ENCODE results near the gene AKR1A1.
A peak's percentile ranks its signal among the peaks of the same experiment; 100 is the strongest.

The AKR1A1 gene

GRCh38 chr1:45557422-45557944 lies 6.9 kb downstream of the AKR1A1 start:
- no peak for TF ChIP-seq CTCF (IDR thresholded peaks at IDR 0.05; ENCODE audit: low read depth, low read length)
- peak overlapping the region; percentile 75 for H3K27ac ChIP-seq
- no peaks in the 10 kb centered on the region for H3K9me3 ChIP-seq (ENCODE audit: severe bottlenecking)
- H3K27me3 ChIP-seq (ENCODE audit: insufficient read depth, low read depth, severe bottlenecking), result no peaks in the 10 kb centered on the region
- H3K36me3 ChIP-seq, result peaks cover 81% of the 10 kb centered on the region
- H3K4me3 ChIP-seq (ENCODE audit: low read depth, low read length), result no peak overlapping the region
- DNase-seq, result peak; percentile 85

- Histone ChIP-seq H3K27me3 (ENCODE audit: insufficient read depth, low read depth, severe bottlenecking) (no peaks in the 10 kb centered on the region), H3K9me3 (ENCODE audit: severe bottlenecking) (no peaks in the 10 kb centered on the region), H3K36me3 (peaks cover 88% of the 10 kb centered on the region), H3K4me3 (ENCODE audit: low read depth, low read length) (no peak overlapping the region), H3K27ac (peak overlapping the region; percentile 53)
- DNase-seq, result no peak
- TF ChIP-seq CTCF (IDR thresholded peaks at IDR 0.05; ENCODE audit: low read depth, low read length), result no peak
Measured at GRCh38 chr1:45563843-45564242, 13.2 kb downstream of the AKR1A1 start.

GRCh38 chr1:45566722-45567121 lies 16.1 kb downstream of the AKR1A1 start:
- H3K27me3 ChIP-seq (ENCODE audit: insufficient read depth, low read depth, severe bottlenecking), result no peaks in the 10 kb centered on the region
- H3K4me3 ChIP-seq (ENCODE audit: low read depth, low read length), result no peak overlapping the region
- DNase-seq, result no peak
- no peak overlapping the region for H3K27ac ChIP-seq
- no peak for TF ChIP-seq CTCF (IDR thresholded peaks at IDR 0.05; ENCODE audit: low read depth, low read length)
- no peaks in the 10 kb centered on the region for H3K9me3 ChIP-seq (ENCODE audit: severe bottlenecking)
- H3K36me3 ChIP-seq, result peaks cover 91% of the 10 kb centered on the region

- no peak for DNase-seq
- TF ChIP-seq CTCF (IDR thresholded peaks at IDR 0.05; ENCODE audit: low read depth, low read length), result no peak
- H3K27me3 ChIP-seq (ENCODE audit: insufficient read depth, low read depth, severe bottlenecking), result no peaks in the 10 kb centered on the region
- H3K9me3 ChIP-seq (ENCODE audit: severe bottlenecking), result no peaks in the 10 kb centered on the region
- H3K36me3 ChIP-seq, result peaks cover 80% of the 10 kb centered on the region
- no peak overlapping the region for H3K27ac ChIP-seq
- no peak overlapping the region for H3K4me3 ChIP-seq (ENCODE audit: low read depth, low read length)
Measured at GRCh38 chr1:45567911-45568310, 17.3 kb downstream of the AKR1A1 start.

- Histone ChIP-seq H3K27ac (no peak overlapping the region), H3K4me3 (ENCODE audit: low read depth, low read length) (no peak overlapping the region), H3K36me3 (peaks cover 75% of the 10 kb centered on the region), H3K27me3 (ENCODE audit: insufficient read depth, low read depth, severe bottlenecking) (no peaks in the 10 kb centered on the region), H3K9me3 (ENCODE audit: severe bottlenecking) (no peaks in the 10 kb centered on the region)
- TF ChIP-seq CTCF (IDR thresholded peaks at IDR 0.05; ENCODE audit: low read depth, low read length), result no peak
- DNase-seq, result no peak
Measured at GRCh38 chr1:45568421-45568820, 17.8 kb downstream of the AKR1A1 start.

GRCh38 chr1:45569571-45569961 lies 18.9 kb downstream of the AKR1A1 start:
- Histone ChIP-seq H3K4me3 (ENCODE audit: low read depth, low read length) (no peak overlapping the region), H3K36me3 (peaks cover 65% of the 10 kb centered on the region), H3K9me3 (ENCODE audit: severe bottlenecking) (no peaks in the 10 kb centered on the region), H3K27me3 (ENCODE audit: insufficient read depth, low read depth, severe bottlenecking) (no peaks in the 10 kb centered on the region), H3K27ac (no peak overlapping the region)
- DNase-seq, result no peak
- no peak for TF ChIP-seq CTCF (IDR thresholded peaks at IDR 0.05; ENCODE audit: low read depth, low read length)

All from WERI-Rb-1 (cell line).